NT2/D1 (cell line): Measurements from ENCODE around the gene CDH8.

Experiments
- DNase-seq: peaks from one replicate; pipeline ENCODE4 v3.0.0-alpha.2; 2011; ENCODE audit warnings: low read depth, low spot score
- H3K27me3 ChIP-seq: 2 replicates; pipeline ENCODE4 v1.6.0; 2011; ENCODE audit warnings: mild to moderate bottlenecking; ENCODE audit not compliant: insufficient read length, insufficient read depth
- H3K36me3 ChIP-seq: 2 replicates; pipeline ENCODE4 v1.6.1; 2011; ENCODE audit warnings: mild to moderate bottlenecking, low read length, mixed read lengths; ENCODE audit not compliant: insufficient read depth, insufficient read length
- H3K4me1 ChIP-seq: 2 replicates; pipeline ENCODE4 v1.5.1; 2011; ENCODE audit not compliant: insufficient read depth, insufficient read length
- H3K4me3 ChIP-seq: 2 replicates; pipeline ENCODE4 v1.5.1; 2011; ENCODE audit warnings: low read depth; ENCODE audit not compliant: insufficient read length
- H3K9ac ChIP-seq: 2 replicates; pipeline ENCODE4 v1.6.0; 2011; ENCODE audit warnings: low read depth; ENCODE audit not compliant: insufficient read length
- H3K9me3 ChIP-seq: 2 replicates; pipeline ENCODE4 v1.5.1; 2011; ENCODE audit warnings: mild to moderate bottlenecking, low read length; ENCODE audit not compliant: insufficient read depth
- SUZ12 ChIP-seq: IDR thresholded peaks from 2 replicates; pipeline ENCODE4 v1.6.1; 2011; ENCODE audit not compliant: insufficient read length, insufficient read depth; ENCODE audit errors: extremely low read depth
- YY1 ChIP-seq: IDR thresholded peaks from 2 replicates; pipeline ENCODE4 v1.6.1; 2011; ENCODE audit not compliant: insufficient read length, insufficient read depth
- ZNF274 ChIP-seq: IDR thresholded peaks from 2 replicates; pipeline ENCODE4 v1.6.1; 2011; ENCODE audit warnings: mild to moderate bottlenecking, low read depth, low read length

CDH8 gene

GRCh38 chr16:61915569-61915968, 120.7 kb downstream of the CDH8 start:
- H3K4me3 ChIP-seq: no peak overlapping the region
- H3K4me1 ChIP-seq: no peaks in the 10 kb centered on the region
- no peak for TF ChIP-seq SUZ12
- no peak for TF ChIP-seq YY1
- no peak for TF ChIP-seq ZNF274
- H3K9ac ChIP-seq: no peak overlapping the region
- no peak for DNase-seq
- H3K9me3 ChIP-seq: peaks cover 10% of the 10 kb centered on the region
- no peaks in the 10 kb centered on the region for H3K27me3 ChIP-seq
- H3K36me3 ChIP-seq: peaks cover 3% of the 10 kb centered on the region

DNA sequence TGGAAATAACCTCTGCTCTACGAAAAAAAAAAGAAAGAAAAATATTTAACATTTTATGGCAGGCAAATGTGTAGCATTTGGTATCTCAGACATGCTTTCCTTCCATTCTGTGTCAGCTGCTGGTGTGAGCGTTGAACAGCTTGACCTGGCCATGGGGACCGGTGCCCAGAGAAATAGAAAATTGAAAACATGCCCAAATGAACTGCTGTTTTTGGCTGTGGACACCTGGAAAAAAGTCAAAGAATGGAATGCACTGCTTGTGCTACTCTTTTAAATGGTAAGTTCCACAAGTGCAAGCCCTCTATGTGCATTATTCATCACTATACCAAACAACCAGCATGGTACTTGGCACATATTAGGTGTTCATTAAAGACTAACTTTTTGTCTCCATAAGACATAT, 127.2 kb downstream of the CDH8 start:
- Histone ChIP-seq H3K9ac (no peak overlapping the region), H3K4me1 (no peaks in the 10 kb centered on the region), H3K9me3 (no peaks in the 10 kb centered on the region), H3K36me3 (peaks cover 2% of the 10 kb centered on the region), H3K4me3 (no peak overlapping the region), H3K27me3 (no peaks in the 10 kb centered on the region)
- TF ChIP-seq SUZ12: no peak
- no peak for TF ChIP-seq YY1
- no peak for TF ChIP-seq ZNF274
- DNase-seq: no peak

DNA sequence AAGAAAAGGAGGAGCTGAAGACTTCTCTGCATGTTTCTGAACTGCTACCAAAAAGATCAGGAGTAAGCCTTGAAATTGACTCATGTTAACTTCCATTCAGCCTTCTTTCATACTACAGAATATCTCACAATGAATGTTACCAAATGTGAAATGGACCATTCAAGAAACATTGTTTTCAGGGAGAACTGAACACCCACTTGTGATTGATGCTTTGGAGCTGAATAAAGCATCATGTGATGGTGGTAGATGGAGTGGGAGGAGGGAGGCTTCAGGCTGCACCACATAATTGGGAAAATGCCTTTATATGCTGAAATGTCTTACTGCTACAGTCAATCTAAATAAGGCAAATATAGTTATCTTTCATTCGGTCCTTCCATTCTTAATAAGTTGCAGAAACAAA, 127.8 kb downstream of the CDH8 start:
- no peak overlapping the region for H3K9ac ChIP-seq
- no peak overlapping the region for H3K4me3 ChIP-seq
- H3K27me3 ChIP-seq: no peaks in the 10 kb centered on the region
- TF ChIP-seq YY1 (no peak), ZNF274 (no peak), SUZ12 (no peak)
- no peaks in the 10 kb centered on the region for H3K9me3 ChIP-seq
- no peaks in the 10 kb centered on the region for H3K36me3 ChIP-seq
- no peaks in the 10 kb centered on the region for H3K4me1 ChIP-seq
- no peak for DNase-seq

DNA sequence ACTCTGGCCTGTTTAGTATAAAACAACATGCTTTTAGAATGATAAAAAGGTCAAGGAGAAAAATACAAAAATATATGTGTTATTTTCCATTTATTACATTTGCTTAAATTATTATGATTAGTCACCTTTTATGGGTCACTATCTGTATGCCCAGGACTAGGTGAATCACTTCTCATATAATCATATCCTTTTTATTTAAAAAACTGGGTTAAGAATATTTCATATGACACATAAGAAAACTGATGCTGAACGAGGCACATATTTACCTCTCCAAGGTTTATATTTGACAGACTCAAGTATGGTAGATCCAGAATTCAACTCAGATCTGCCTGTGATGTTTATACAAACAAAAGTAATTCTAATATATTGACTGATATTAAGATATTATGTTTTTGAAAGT, 134.5 kb downstream of the CDH8 start:
- H3K36me3 ChIP-seq: no peaks in the 10 kb centered on the region
- TF ChIP-seq SUZ12 (no peak), ZNF274 (no peak), YY1 (no peak)
- no peaks in the 10 kb centered on the region for H3K4me1 ChIP-seq
- no peaks in the 10 kb centered on the region for H3K27me3 ChIP-seq
- no peaks in the 10 kb centered on the region for H3K9me3 ChIP-seq
- DNase-seq: no peak
- H3K9ac ChIP-seq: no peak overlapping the region
- no peak overlapping the region for H3K4me3 ChIP-seq

DNA sequence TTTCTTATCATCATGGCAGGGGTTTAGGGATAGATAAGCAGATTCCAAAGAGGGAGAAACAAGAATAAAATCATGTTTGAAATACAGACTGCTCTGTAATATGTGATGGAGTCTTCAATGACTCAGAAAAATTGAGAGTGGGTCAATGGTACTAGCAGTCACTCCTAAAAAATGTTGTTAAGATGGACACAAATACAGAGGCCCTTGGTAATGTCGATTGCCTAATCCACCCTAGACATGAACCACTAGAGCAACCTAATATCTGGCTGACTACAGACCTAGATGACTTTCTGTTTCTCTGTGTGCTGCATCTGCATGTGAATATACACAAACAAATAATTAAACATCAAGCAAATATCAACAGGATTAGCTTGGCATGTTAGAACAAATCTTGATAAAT, 135.8 kb downstream of the CDH8 start:
- Histone ChIP-seq H3K9ac (no peak overlapping the region), H3K27me3 (no peaks in the 10 kb centered on the region), H3K9me3 (no peaks in the 10 kb centered on the region), H3K4me3 (no peak overlapping the region), H3K36me3 (no peaks in the 10 kb centered on the region), H3K4me1 (no peaks in the 10 kb centered on the region)
- no peak for DNase-seq
- no peak for TF ChIP-seq YY1
- TF ChIP-seq SUZ12: no peak
- TF ChIP-seq ZNF274: no peak

DNA sequence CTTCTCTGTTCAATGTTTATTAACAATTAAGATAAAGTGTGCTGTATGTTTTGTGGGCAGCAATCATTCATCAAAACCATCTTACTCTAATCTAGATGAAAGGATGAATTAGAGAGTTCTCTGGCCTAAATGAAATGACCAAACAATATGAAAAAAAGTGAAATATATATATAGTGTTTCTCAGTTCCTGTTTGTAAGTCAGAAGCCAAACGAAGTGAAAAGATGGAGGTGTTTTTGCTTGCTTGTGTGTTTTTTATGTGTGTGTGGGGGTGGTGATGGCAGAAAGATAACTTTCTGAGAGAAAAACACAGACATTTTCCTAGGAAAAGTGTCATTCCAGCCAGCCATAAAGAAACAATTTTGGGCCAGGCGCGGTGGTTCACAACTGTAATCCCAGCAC, 138.6 kb downstream of the CDH8 start:
- DNase-seq: no peak
- no peaks in the 10 kb centered on the region for H3K27me3 ChIP-seq
- no peaks in the 10 kb centered on the region for H3K9me3 ChIP-seq
- no peaks in the 10 kb centered on the region for H3K4me1 ChIP-seq
- H3K4me3 ChIP-seq: no peak overlapping the region
- no peak for TF ChIP-seq YY1
- TF ChIP-seq ZNF274: no peak
- TF ChIP-seq SUZ12: no peak
- no peak overlapping the region for H3K9ac ChIP-seq
- H3K36me3 ChIP-seq: no peaks in the 10 kb centered on the region

DNA sequence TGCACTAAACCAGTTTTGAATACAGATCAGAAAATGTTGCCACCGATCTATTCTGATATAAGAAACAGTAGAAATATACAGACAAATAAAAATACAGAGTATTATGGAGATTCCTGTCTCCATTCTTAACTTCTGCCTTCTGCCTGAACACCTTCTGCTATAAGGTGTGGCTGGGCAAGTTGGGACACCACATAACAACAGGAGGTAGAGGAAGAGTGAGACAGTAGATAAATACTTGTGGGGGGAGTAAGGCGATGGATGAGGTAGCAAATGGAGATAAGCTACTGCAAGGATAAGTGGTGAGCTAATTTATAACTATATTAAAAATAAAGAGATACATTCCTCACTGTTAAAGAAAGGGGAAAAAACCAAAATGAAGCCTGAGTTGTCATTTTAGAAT, 143.7 kb downstream of the CDH8 start:
- no peak for TF ChIP-seq ZNF274
- no peak for TF ChIP-seq YY1
- TF ChIP-seq SUZ12: no peak
- Histone ChIP-seq H3K9me3 (no peaks in the 10 kb centered on the region), H3K4me1 (no peaks in the 10 kb centered on the region), H3K27me3 (no peaks in the 10 kb centered on the region), H3K36me3 (no peaks in the 10 kb centered on the region), H3K9ac (no peak overlapping the region), H3K4me3 (no peak overlapping the region)
- no peak for DNase-seq

- no peak for TF ChIP-seq YY1
- TF ChIP-seq ZNF274: no peak
- no peak for TF ChIP-seq SUZ12
- Histone ChIP-seq H3K4me3 (no peak overlapping the region), H3K9me3 (peaks cover 4% of the 10 kb centered on the region; the same call in 1 of the 2 replicates), H3K36me3 (no peaks in the 10 kb centered on the region), H3K4me1 (no peaks in the 10 kb centered on the region), H3K27me3 (no peaks in the 10 kb centered on the region), H3K9ac (no peak overlapping the region)
- no peak for DNase-seq
These were observed 144.8 kb downstream of the CDH8 start for GRCh38 chr16:61891460-61891859.
